Astrocyte of the spinal cord (primary cell): ENCODE data around the gene FRMD4A.

ENCODE experiments used
- DNase-seq: peaks from one replicate; pipeline ENCODE4 v3.0.0; 2011; ENCODE audit warnings: low read depth, low spot score
- H3K4me3 ChIP-seq: 2 replicates; pipeline ENCODE4 v1.5.1; 2011; ENCODE audit warnings: low read depth, mild to moderate bottlenecking, low read length, moderate library complexity
- CTCF ChIP-seq: IDR thresholded peaks from 2 replicates; pipeline ENCODE4 v1.5.1; 2012; ENCODE audit warnings: low read depth, mild to moderate bottlenecking, low read length, inconsistent platforms
- in situ Hi-C: cut with HindIII; loops from 2 replicates; pipeline ENCODE4 v1.10.0; 2017; ENCODE audit warnings: low sequenced_read_pairs

The FRMD4A gene

GRCh38 chr10:14253079-14253478 is 77.6 kb downstream of the FRMD4A start:
- no peak overlapping the region for H3K4me3 ChIP-seq
- no peak for DNase-seq
- in situ Hi-C loops = no loop called here
- no peak for TF ChIP-seq CTCF

- TF ChIP-seq CTCF = no peak
- in situ Hi-C loops = no loop called here
- no peak overlapping the region for H3K4me3 ChIP-seq
- no peak for DNase-seq
These were observed 80.1 kb downstream of the FRMD4A start for GRCh38 chr10:14250496-14251076.

- no peak for TF ChIP-seq CTCF
- in situ Hi-C loops = no loop called here
- no peak for DNase-seq
- no peak overlapping the region for H3K4me3 ChIP-seq
These were observed 83.2 kb downstream of the FRMD4A start for GRCh38 chr10:14247377-14248116.

- H3K4me3 ChIP-seq = no peak overlapping the region
- no peak for TF ChIP-seq CTCF
- peak; percentile 58 for DNase-seq
- in situ Hi-C loops = no loop called here
These were observed 85.9 kb downstream of the FRMD4A start for GRCh38 chr10:14244801-14245211.

GRCh38 chr10:14244147-14244546 is 86.6 kb downstream of the FRMD4A start:
- in situ Hi-C loops = no loop called here
- peak; percentile 14 for TF ChIP-seq CTCF
- DNase-seq = no peak
- no peak overlapping the region for H3K4me3 ChIP-seq

GRCh38 chr10:14243221-14243620 is 87.5 kb downstream of the FRMD4A start:
- DNase-seq = no peak
- in situ Hi-C loops = no loop called here
- no peak for TF ChIP-seq CTCF
- H3K4me3 ChIP-seq = no peak overlapping the region
